Tibial artery (tissue), 4 donors: ENCODE results near the gene CTNND2.

ENCODE experiments used
- DNase-seq, 2 donors: peaks; one replicate each; pipeline ENCODE4 v3.0.0-alpha.2; 2019
- H3K27ac ChIP-seq, 2 donors: fragments of 200-600 bp; sonication (generic) in 1 of 2; 1 replicate in 1 of 2; 2 replicates in 1 of 2; pipeline ENCODE4 v1.5.1; 2018 to 2019; ENCODE audit warnings: mild to moderate bottlenecking in 1 of 2
- H3K27me3 ChIP-seq, 2 donors: fragments of 200-600 bp; sonication (generic) in 1 of 2; one replicate each; pipeline versions ENCODE4 v1.5.1 to v1.6.0; 2016 to 2019
- H3K36me3 ChIP-seq, 3 donors: fragments of 200-600 bp; sonication (generic) in 2 of 3; one replicate each; pipeline ENCODE4 v1.5.1; 2016 to 2019; ENCODE audit warnings: mild to moderate bottlenecking in 2 of 3
- H3K4me1 ChIP-seq, 4 donors: fragments of 200-600 bp; sonication (generic) in 2 of 4; 1 replicate in 3 of 4; 2 replicates in 1 of 4; pipeline ENCODE4 v1.5.1; 2016 to 2019
- H3K4me3 ChIP-seq, 2 donors: fragments of 200-600 bp; sonication (generic) in 1 of 2; 1 replicate in 1 of 2; 2 replicates in 1 of 2; pipeline ENCODE4 v1.5.1; 2018 to 2019; ENCODE audit warnings: mild to moderate bottlenecking in 2 of 2
- H3K9me3 ChIP-seq, 3 donors: fragments of 200-600 bp; sonication (generic) in 1 of 3; one replicate each; pipeline ENCODE4 v1.5.1; 2016 to 2019
- intact Hi-C: fragments of 100-400 bp; cut with DNase I; formaldehyde crosslinking; loops from one replicate; pipeline ENCODE4 v1.15.0; 2023; ENCODE audit warnings: low total_unique reads
- TF ChIP-seq, protein P1 (sequence below), 2 experiments: fragments of 200-600 bp in 1 of 2; fragments of 450-650 bp in 1 of 2; IDR thresholded peaks; one replicate each; pipeline ENCODE4 v1.5.1; 2017 to 2019; ENCODE audit warnings: antibody characterized with exemption in 2 of 2, mild to moderate bottlenecking in 1 of 2, moderate library complexity in 1 of 2

The CTNND2 gene

DNA sequence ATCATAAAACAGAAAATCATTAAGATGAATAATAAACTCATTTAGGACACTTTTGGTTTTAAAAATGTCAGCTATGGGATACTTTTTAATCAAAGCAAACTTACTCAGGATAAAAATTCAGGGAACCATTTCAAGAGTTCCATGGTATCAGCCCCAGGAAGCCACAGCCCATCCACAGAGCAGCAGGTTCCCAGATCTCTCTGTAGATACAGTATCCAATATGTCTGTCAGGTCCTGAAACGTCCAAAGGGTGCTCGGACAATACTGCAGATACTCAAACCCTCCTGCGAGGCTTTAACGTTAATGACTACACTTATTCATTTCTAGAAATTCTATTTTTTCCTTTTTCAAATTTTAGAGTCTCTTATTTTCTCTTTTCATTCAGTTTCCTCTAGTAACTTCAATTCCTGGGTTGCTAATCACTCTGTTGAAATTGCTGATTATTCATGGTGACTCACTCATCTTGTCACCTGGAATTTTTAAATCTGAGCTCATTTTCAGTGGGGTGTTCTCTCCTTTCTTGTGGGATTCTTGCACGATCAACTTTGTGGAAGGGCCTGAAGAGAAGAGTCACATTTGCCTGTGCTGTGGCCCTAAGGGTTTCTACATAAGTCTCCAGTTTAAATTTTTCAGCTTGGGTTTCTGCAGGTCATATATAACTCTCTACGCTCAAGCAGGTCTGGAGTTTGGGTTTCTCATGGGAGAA lies 435.8 kb downstream of the CTNND2 start:
- TF ChIP-seq, protein P1, sequence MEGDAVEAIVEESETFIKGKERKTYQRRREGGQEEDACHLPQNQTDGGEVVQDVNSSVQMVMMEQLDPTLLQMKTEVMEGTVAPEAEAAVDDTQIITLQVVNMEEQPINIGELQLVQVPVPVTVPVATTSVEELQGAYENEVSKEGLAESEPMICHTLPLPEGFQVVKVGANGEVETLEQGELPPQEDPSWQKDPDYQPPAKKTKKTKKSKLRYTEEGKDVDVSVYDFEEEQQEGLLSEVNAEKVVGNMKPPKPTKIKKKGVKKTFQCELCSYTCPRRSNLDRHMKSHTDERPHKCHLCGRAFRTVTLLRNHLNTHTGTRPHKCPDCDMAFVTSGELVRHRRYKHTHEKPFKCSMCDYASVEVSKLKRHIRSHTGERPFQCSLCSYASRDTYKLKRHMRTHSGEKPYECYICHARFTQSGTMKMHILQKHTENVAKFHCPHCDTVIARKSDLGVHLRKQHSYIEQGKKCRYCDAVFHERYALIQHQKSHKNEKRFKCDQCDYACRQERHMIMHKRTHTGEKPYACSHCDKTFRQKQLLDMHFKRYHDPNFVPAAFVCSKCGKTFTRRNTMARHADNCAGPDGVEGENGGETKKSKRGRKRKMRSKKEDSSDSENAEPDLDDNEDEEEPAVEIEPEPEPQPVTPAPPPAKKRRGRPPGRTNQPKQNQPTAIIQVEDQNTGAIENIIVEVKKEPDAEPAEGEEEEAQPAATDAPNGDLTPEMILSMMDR (IDR thresholded peaks at IDR 0.05) = no peak
- H3K9me3 ChIP-seq = no peaks in the 10 kb centered on the region
- H3K27ac ChIP-seq = no peak overlapping the region
- no peak for DNase-seq
- no peaks in the 10 kb centered on the region for H3K27me3 ChIP-seq
- H3K4me3 ChIP-seq = no peak overlapping the region
- H3K36me3 ChIP-seq = no peaks in the 10 kb centered on the region
- intact Hi-C loops = no loop called here
- no peaks in the 10 kb centered on the region for H3K4me1 ChIP-seq

- Histone ChIP-seq H3K36me3 (no peaks in the 10 kb centered on the region), H3K4me1 (no peaks in the 10 kb centered on the region), H3K9me3 (no peaks in the 10 kb centered on the region), H3K27ac (no peak overlapping the region), H3K4me3 (no peak overlapping the region), H3K27me3 (no peaks in the 10 kb centered on the region)
- intact Hi-C loops = no loop called here
- TF ChIP-seq, protein P1 (IDR thresholded peaks at IDR 0.05) = no peak
- no peak for DNase-seq
Observed at GRCh38 chr5:11467588-11467987, 436.7 kb downstream of the CTNND2 start.

DNA sequence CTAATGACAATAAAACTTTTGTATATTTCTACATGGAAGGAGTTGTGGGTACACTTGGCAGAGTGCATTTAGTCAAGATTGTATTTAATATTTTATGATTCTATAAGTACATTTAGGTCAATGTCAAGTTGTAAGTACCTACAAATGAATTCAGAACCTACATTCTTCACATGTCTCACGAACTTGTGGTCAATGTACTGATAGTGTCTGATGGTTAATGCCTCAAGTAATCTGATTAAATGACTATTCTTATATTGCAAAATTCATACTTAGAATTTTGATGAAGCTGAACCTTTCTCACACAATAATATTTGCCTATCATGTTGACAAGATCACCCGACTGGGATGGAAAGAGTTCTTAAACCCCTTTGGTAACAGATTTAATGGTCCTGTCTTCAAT lies 444.5 kb downstream of the CTNND2 start:
- Histone ChIP-seq H3K4me3 (no peak overlapping the region), H3K27me3 (no peaks in the 10 kb centered on the region), H3K9me3 (no peaks in the 10 kb centered on the region), H3K27ac (no peak overlapping the region), H3K4me1 (no peaks in the 10 kb centered on the region), H3K36me3 (no peaks in the 10 kb centered on the region)
- no peak for DNase-seq
- intact Hi-C loops = no loop called here
- TF ChIP-seq, protein P1 (IDR thresholded peaks at IDR 0.05) = no peak

DNA sequence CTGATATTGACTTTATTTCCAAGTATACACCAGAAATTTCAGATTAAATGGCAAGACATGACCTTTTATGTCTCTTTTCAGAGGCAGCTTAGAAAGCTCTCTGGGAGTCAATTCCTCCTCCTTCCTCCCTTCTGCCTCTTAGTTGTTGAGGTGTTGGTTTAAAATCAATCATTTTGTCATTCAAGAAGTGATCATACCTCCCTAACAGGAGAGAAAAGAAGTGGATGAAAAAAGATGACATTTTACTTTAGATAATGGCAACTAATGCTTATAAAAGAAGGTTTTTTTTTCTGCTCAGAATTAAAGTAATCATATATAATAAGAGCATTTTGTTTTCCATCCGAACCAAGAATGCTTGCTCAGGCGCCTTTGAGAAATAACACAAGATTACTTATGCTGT lies 448.7 kb downstream of the CTNND2 start:
- intact Hi-C loops = no loop called here
- no peaks in the 10 kb centered on the region for H3K27me3 ChIP-seq
- H3K27ac ChIP-seq = no peak overlapping the region
- no peaks in the 10 kb centered on the region for H3K36me3 ChIP-seq
- no peak for DNase-seq
- H3K4me3 ChIP-seq = no peak overlapping the region
- TF ChIP-seq, protein P1 (IDR thresholded peaks at IDR 0.05) = no peak
- no peaks in the 10 kb centered on the region for H3K4me1 ChIP-seq
- no peaks in the 10 kb centered on the region for H3K9me3 ChIP-seq

DNA sequence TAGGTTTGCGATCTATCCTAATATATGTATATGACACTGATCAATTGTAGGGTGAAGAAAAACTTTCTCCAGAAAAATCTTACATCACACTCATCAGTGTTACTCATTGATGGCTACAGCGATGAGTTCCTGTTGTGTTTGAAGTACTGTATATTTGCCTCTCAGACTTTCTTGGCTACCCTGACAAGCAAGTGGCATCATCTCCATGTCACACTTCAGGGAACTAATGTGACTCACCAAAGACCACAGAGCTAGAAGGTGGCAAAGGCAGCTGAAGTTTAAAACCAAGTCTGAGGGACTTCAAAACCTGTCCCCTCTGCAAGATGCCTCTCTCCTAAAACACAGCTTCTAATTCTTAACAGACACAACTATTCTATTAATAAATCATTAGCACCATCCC lies 451.4 kb downstream of the CTNND2 start:
- DNase-seq = no peak
- intact Hi-C loops = no loop called here
- Histone ChIP-seq H3K4me1 (no peaks in the 10 kb centered on the region), H3K27me3 (no peaks in the 10 kb centered on the region), H3K4me3 (no peak overlapping the region), H3K27ac (no peak overlapping the region), H3K9me3 (no peaks in the 10 kb centered on the region), H3K36me3 (no peaks in the 10 kb centered on the region)
- TF ChIP-seq, protein P1 (IDR thresholded peaks at IDR 0.05) = no peak

DNA sequence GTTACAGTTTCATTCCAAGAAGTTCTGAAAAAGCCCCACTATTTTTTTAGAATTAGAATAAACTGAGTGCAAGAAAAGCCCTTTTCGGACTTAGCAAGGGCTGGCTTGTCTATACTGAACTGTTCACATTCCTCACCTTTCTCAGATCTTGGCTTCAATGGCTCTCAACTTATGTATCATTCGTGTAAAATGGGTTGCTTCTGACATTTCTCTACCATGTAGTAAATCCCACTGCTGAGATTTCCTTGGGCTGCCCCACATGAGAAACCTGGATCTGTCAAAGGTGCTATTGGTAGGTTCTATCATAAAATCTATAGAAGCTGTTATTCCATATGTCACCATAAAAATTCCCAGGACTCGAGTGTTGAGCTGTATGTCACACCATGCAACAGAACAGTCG lies 454.3 kb downstream of the CTNND2 start:
- DNase-seq = no peak
- no peaks in the 10 kb centered on the region for H3K27me3 ChIP-seq
- no peaks in the 10 kb centered on the region for H3K4me1 ChIP-seq
- intact Hi-C loops = no loop called here
- H3K4me3 ChIP-seq = no peak overlapping the region
- TF ChIP-seq, protein P1 (IDR thresholded peaks at IDR 0.05) = no peak
- H3K36me3 ChIP-seq = no peaks in the 10 kb centered on the region
- no peaks in the 10 kb centered on the region for H3K9me3 ChIP-seq
- no peak overlapping the region for H3K27ac ChIP-seq
